Glutamatergic neuron (in vitro differentiated cells): ENCODE measurements around the gene HOXB6. TPM values are rescaled to one million over a fixed set of nuclear protein-coding genes. Genes with fewer than 3 reads are reported as not detected.
A peak's percentile ranks its signal among the peaks of the same experiment; 100 is the strongest.

Source experiments
- DNase-seq: peaks from one replicate; pipeline ENCODE4 v3.0.0; 2022
- H3K27ac Mint-ChIP-seq: one replicate; pipeline ENCODE4 v1.8.0; 2020; ENCODE audit warnings: mild to moderate bottlenecking, mixed read lengths, inconsistent platforms; ENCODE audit not compliant: unreplicated experiment
- H3K27me3 Mint-ChIP-seq: one replicate; pipeline ENCODE4 v1.8.0; 2020; ENCODE audit warnings: mild to moderate bottlenecking, moderate library complexity, mixed read lengths, inconsistent platforms; ENCODE audit not compliant: unreplicated experiment
- H3K36me3 Mint-ChIP-seq: one replicate; pipeline ENCODE4 v1.8.0; 2020; ENCODE audit warnings: mild to moderate bottlenecking, mixed read lengths, inconsistent platforms; ENCODE audit not compliant: unreplicated experiment
- H3K4me1 Mint-ChIP-seq: one replicate; pipeline ENCODE4 v1.8.0; 2020; ENCODE audit warnings: mild to moderate bottlenecking, low read depth, mixed read lengths, inconsistent platforms; ENCODE audit not compliant: unreplicated experiment
- H3K4me3 Mint-ChIP-seq: one replicate; pipeline ENCODE4 v1.8.0; 2020; ENCODE audit warnings: mild to moderate bottlenecking, mixed read lengths, inconsistent platforms; ENCODE audit not compliant: unreplicated experiment
- H3K9me3 Mint-ChIP-seq: one replicate; pipeline ENCODE4 v1.8.0; 2020; ENCODE audit warnings: mild to moderate bottlenecking, moderate library complexity, mixed read lengths, inconsistent platforms; ENCODE audit not compliant: unreplicated experiment
- total RNA-seq: library from RNA; stranded (reverse); fragmentation: NEBNext Ultra II Directional; extraction: Animal tissue kit (Norgen Biotek cat#: 25700); gene quantifications from one replicate; pipeline ENCODE4 v1.2.1, GENCODE V29; 2021; ENCODE audit not compliant: unreplicated experiment
- TF ChIP-seq, protein P1 (sequence below): fragments of 200-600 bp; sonication (generic); IDR thresholded peaks from one replicate; pipeline ENCODE4 v1.5.0; 2021; ENCODE audit not compliant: partially characterized antibody, unreplicated experiment

The HOXB6 gene
- total RNA-seq, 1 donor from 2014 or later = not detected

DNA sequence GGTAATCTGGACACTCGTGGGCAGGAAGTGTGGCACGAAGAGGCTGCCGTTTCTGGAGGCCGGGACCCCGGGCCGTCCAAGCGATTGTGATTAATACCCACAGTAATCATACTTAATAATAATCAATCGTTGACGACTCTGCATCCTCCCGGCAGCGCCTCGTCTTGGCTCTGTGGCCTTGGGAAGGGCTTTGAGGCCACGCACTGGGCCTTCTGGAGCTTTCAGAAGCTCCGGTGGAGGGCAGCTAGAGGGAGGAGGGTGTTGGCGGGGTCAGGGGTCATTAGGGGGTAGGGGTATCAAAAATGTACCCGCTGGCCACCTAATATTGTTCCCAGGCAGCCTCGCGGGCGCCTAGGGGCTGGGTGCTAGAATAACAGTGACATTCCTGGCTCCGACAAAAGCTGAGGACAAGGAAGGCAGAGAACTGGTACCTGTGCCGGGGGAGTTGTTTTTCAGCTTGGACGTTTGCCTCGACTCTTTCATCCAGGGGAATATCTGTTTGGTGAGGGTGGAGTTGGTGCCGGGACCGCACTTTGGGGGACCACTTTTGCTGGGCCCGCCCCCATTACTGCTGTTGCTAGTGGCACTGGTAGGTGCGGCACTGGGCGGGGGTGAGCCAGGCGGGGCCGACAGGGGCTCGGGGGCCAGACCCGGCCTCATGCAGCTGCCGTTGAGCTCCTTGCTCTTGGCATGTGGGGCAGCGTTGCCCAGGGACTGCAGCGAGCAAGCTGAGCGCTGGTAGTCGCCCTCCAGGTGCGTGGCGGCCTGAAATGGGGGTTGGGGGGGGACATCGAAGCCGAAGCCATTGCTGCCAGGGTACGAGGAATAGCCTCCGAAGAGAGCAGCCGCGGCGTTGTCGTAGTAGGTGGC is 53.0 kb downstream of the HOXB6 start:
- Mint-ChIP-seq H3K27ac (no peak overlapping the region), H3K9me3 (peaks cover 11% of the 10 kb centered on the region), H3K36me3 (no peaks in the 10 kb centered on the region), H3K27me3 (peaks cover 43% of the 10 kb centered on the region), H3K4me3 (no peak overlapping the region), H3K4me1 (peaks cover 11% of the 10 kb centered on the region)
- DNase-seq = no peak
- TF ChIP-seq, protein P1, sequence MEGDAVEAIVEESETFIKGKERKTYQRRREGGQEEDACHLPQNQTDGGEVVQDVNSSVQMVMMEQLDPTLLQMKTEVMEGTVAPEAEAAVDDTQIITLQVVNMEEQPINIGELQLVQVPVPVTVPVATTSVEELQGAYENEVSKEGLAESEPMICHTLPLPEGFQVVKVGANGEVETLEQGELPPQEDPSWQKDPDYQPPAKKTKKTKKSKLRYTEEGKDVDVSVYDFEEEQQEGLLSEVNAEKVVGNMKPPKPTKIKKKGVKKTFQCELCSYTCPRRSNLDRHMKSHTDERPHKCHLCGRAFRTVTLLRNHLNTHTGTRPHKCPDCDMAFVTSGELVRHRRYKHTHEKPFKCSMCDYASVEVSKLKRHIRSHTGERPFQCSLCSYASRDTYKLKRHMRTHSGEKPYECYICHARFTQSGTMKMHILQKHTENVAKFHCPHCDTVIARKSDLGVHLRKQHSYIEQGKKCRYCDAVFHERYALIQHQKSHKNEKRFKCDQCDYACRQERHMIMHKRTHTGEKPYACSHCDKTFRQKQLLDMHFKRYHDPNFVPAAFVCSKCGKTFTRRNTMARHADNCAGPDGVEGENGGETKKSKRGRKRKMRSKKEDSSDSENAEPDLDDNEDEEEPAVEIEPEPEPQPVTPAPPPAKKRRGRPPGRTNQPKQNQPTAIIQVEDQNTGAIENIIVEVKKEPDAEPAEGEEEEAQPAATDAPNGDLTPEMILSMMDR = no peak

DNA sequence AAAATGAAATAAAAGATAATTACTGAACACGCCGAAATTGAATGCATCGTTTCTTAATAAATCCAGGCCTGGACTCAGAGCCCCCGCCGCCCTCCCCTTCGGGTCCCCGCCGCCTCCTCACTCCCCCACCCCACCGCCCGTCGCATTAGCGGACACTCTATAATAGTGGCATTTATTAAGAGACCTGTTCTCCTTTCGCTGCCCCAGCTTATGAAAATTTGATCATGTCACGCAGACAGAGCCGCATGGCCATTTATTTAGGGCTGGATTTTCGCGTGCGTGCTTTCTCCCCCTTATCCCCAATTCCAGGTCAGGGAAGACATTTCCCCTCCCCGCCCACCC is 53.6 kb downstream of the HOXB6 start:
- no peak overlapping the region for H3K4me3 Mint-ChIP-seq
- H3K27me3 Mint-ChIP-seq = peaks cover 44% of the 10 kb centered on the region
- no peaks in the 10 kb centered on the region for H3K36me3 Mint-ChIP-seq
- H3K27ac Mint-ChIP-seq = no peak overlapping the region
- TF ChIP-seq, protein P1 = no peak
- H3K4me1 Mint-ChIP-seq = peaks cover 12% of the 10 kb centered on the region
- DNase-seq = no peak
- peaks cover 11% of the 10 kb centered on the region for H3K9me3 Mint-ChIP-seq

DNA sequence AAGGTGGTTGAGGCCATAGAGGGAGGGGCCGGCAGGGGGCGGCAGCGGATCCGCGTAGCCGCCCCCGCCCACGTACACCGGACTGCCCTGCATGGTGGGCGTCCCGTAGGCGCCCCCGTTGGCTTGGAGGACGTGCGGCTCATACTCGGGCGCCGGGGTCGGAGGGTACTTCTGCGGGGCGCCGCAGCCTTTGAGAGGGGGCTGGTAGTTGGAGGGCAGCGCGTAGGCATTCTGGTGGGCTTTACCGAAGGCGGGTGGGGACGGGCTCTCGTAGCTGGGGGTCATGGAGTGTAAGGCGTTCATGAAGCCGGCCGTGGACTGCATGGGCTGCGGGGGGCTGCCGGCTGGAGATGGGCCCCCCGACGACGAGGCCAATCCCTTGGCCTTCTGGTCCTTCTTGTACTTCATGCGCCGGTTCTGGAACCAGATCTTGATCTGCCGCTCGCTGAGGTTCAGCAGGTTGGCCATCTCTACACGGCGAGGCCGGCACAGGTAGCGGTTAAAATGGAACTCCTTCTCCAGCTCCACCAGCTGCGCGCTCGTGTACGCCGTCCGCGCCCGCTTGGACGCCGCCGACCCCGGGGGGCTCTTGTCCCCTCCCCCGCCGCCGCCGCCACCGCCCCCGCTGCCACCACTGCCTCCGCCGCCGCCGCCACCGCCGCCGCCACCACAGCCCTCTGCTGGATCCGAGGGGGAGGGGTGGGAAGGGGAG is 54.1 kb downstream of the HOXB6 start:
- H3K27me3 Mint-ChIP-seq = peaks cover 42% of the 10 kb centered on the region
- TF ChIP-seq, protein P1 = peak; percentile 34
- H3K9me3 Mint-ChIP-seq = peaks cover 11% of the 10 kb centered on the region
- no peak overlapping the region for H3K27ac Mint-ChIP-seq
- no peaks in the 10 kb centered on the region for H3K36me3 Mint-ChIP-seq
- H3K4me3 Mint-ChIP-seq = peak overlapping the region; percentile 34
- peaks cover 14% of the 10 kb centered on the region for H3K4me1 Mint-ChIP-seq
- DNase-seq = peak; percentile 33

DNA sequence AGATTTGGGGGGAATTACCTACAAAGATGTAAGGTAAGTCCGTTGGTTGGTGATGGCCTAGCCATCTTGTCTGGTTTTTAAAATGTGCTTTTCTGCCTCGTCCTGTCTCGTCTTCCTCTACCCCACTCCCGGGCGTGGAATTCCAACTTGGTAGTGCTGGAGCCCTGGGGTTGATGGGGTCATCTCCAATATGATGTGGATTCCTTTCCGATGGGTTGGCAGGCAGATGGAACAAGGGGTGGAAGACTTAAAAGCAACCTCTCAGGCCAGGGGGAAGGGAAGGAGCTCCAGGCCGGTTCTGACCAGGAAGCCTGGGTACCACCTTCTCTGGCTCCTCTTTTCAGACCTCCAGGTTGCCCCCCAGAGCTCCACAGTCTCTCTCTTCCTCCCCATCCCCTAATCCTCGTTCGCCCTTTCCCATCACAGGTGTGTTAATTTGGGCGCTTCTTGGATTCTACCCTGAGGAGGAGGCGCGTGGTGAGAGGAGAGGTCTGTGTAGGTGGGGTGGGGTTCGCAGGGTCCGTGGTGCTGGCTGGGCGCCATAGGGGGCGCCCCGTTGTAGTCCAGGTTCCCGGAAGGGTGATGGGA is 54.8 kb downstream of the HOXB6 start:
- H3K4me1 Mint-ChIP-seq = peaks cover 14% of the 10 kb centered on the region
- TF ChIP-seq, protein P1 = no peak
- H3K27me3 Mint-ChIP-seq = peaks cover 47% of the 10 kb centered on the region
- DNase-seq = no peak
- H3K4me3 Mint-ChIP-seq = no peak overlapping the region
- H3K27ac Mint-ChIP-seq = no peak overlapping the region
- H3K9me3 Mint-ChIP-seq = peaks cover 8% of the 10 kb centered on the region
- no peaks in the 10 kb centered on the region for H3K36me3 Mint-ChIP-seq

DNA sequence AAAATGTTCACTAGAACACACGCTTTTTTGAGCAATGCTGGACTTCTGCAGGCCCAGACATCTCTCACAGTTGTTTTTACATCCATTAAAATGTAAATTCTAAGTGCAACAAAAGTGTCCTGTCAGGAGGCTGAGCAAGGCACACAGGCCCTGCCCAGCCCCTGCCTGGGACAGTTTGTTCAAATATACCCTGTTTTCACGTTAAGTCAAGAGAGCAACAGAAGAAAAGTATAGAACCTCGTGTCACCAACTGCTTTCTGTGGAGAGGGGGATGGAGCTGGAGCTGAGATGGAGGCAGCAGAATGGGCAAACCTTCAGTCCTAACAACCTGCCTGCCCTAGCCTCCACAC is 55.5 kb downstream of the HOXB6 start:
- Mint-ChIP-seq H3K27me3 (peaks cover 46% of the 10 kb centered on the region), H3K27ac (no peak overlapping the region), H3K4me1 (peaks cover 14% of the 10 kb centered on the region), H3K4me3 (peak overlapping the region; percentile 36), H3K9me3 (peaks cover 7% of the 10 kb centered on the region), H3K36me3 (no peaks in the 10 kb centered on the region)
- DNase-seq = no peak
- TF ChIP-seq, protein P1 = no peak
